ENCODE results near the gene BMAL1. TPM values are rescaled to one million over a fixed set of nuclear protein-coding genes. Genes with fewer than 3 reads are reported as not detected.

BMAL1 gene
- total and polyA plus RNA-seq, 2 of the 8 experiments (the other 6 are each of a cell fraction or from before 2014, with no cell fraction given) = 6.8 to 6.9 TPM

GRCh38 chr11:13324709-13325108 is 47.1 kb downstream of the BMAL1 start:
- no peak overlapping the region for H3K23ac ChIP-seq (ENCODE audit: insufficient read length)
- no peak overlapping the region for H2BK12ac ChIP-seq (ENCODE audit: low read depth, low read length)
- no peak overlapping the region for H4K91ac ChIP-seq (replicated peaks; ENCODE audit: insufficient read length, low read length)
- H2BK120ac ChIP-seq (replicated peaks; ENCODE audit: low read depth, low read length) = no peak overlapping the region
- no peak overlapping the region for H2BK20ac ChIP-seq (ENCODE audit: low read length)
- ChIA-PET POLR2A (ENCODE audit: partially characterized antibody) (interaction anchor here (0.8 kb wide), 1 partner anchor 9 kb away, joined by 3 read pairs; no protein-coding TSS in a partner anchor), CTCF (ENCODE audit: partially characterized antibody) (interaction anchor here (3.6 kb wide), 1 partner anchor 11 kb away, joined by 13 read pairs; no protein-coding TSS in a partner anchor)
- no peak for FAIRE-seq
- H2BK15ac ChIP-seq (ENCODE audit: low read length) = no peak overlapping the region
- no peak overlapping the region for H3K27ac ChIP-seq (ENCODE audit: low read depth, low read length)
- TF ChIP-seq RAD21 (IDR thresholded peaks at IDR 0.05 in 1 of 2, conservative IDR thresholded peaks at IDR 0.05 in 1 of 2; ENCODE audit: low read depth in 2 of 2, low read length in 2 of 2) = no peak
- H2AK5ac ChIP-seq (ENCODE audit: low read depth, low read length) = no peak overlapping the region
- H2AFZ ChIP-seq (ENCODE audit: low read length) = no peak overlapping the region
- no peak overlapping the region for H3K18ac ChIP-seq (ENCODE audit: extremely low read depth, low read length)
- no peak overlapping the region for H3K14ac ChIP-seq (ENCODE audit: insufficient read length)
- H3K9ac ChIP-seq (replicated peaks in 1 of 4; ENCODE audit: extremely low read depth in 1 of 4, low read depth in 3 of 4, low read length in 3 of 4) = no peak overlapping the region
- no peak for DNase-seq (ENCODE audit: low read depth in 1 of 2, low spot score in 2 of 2)
- H3K79me2 ChIP-seq (ENCODE audit: control insufficient read depth in 1 of 2, insufficient read depth in 2 of 2, low read length in 2 of 2) = no peaks in the 10 kb centered on the region
- no peak overlapping the region for H3K56ac ChIP-seq (replicated peaks; ENCODE audit: insufficient read length, low read depth, low read length)
- H4K20me1 ChIP-seq (replicated peaks in 1 of 2; ENCODE audit: control insufficient read depth in 1 of 2, insufficient read depth in 2 of 2, low read length in 2 of 2) = peaks cover 0 to 2% of the 10 kb centered on the region in 2 experiments
- no peaks in the 10 kb centered on the region for H3K79me1 ChIP-seq (ENCODE audit: low read depth, low read length)
- H2BK5ac ChIP-seq (ENCODE audit: low read depth, low read length) = no peak overlapping the region
- no peaks in the 10 kb centered on the region for H3K36me3 ChIP-seq (ENCODE audit: control insufficient read depth in 2 of 4, insufficient read depth in 4 of 4, low read length in 3 of 4)
- H3K23me2 ChIP-seq (ENCODE audit: low read depth, low read length) = no peaks in the 10 kb centered on the region
- no peak overlapping the region for H4K8ac ChIP-seq (ENCODE audit: extremely low read depth, insufficient read depth, low read length)
- no peaks in the 10 kb centered on the region for H3K9me3 ChIP-seq (ENCODE audit: insufficient read depth in 2 of 2, low read depth in 1 of 2, low read length in 1 of 2)
- no peak overlapping the region for H3K4ac ChIP-seq (replicated peaks; ENCODE audit: insufficient read length, low read depth, low read length)
- H3K4me3 ChIP-seq (ENCODE audit: extremely low read depth in 1 of 4, insufficient read depth in 2 of 4, low read depth in 3 of 4, low read length in 4 of 4) = no peak overlapping the region
- H3K4me2 ChIP-seq (ENCODE audit: insufficient read depth in 1 of 2, low read depth in 2 of 2, low read length in 2 of 2) = no peak overlapping the region
- no peak overlapping the region for H4K5ac ChIP-seq (ENCODE audit: insufficient read length, low read depth, low read length)
- 78% methylated on average over 5 of the region's 5 CpGs; no CpG with 5 or more reads in 1 of the 2 experiments for WGBS, 2 experiments (ENCODE audit: extremely low coverage in 1 of 2, insufficient coverage in 1 of 2, insufficient read length in 1 of 2, insufficient replicate concordance in 2 of 2, low coverage in 1 of 2, low lambda C conversion rate in 2 of 2, missing lambda C conversion rate in 1 of 2)
- H3K4me1 ChIP-seq (replicated peaks in 1 of 4; ENCODE audit: control insufficient read depth in 3 of 4, insufficient read depth in 4 of 4, low read length in 3 of 4) = peaks cover 0 to 3% (median 1%) of the 10 kb centered on the region in 4 experiments; a peak in 2 of 7 replicates
- no peaks in the 10 kb centered on the region for H3K27me3 ChIP-seq (replicated peaks in 1 of 4; ENCODE audit: control insufficient read depth in 3 of 4, extremely low read depth in 1 of 4, insufficient read depth in 3 of 4, low read length in 3 of 4)

Measured in H1 (cell line).